HG03520 (cell line): Measurements from ENCODE around the gene PLEKHM2.

ENCODE experiments used
- ATAC-seq: cut with Tn5 transposase; IDR thresholded peaks from one replicate; pipeline ENCODE4 v1.9.1; 2021; ENCODE audit warnings: mild to moderate bottlenecking, moderate library complexity; ENCODE audit not compliant: unreplicated experiment

The PLEKHM2 gene

GRCh38 chr1:15722836-15723532 is 38.9 kb downstream of the PLEKHM2 start:
- no peak for ATAC-seq

- no peak for ATAC-seq
Measured at GRCh38 chr1:15723631-15724246, 39.6 kb downstream of the PLEKHM2 start.

GRCh38 chr1:15724949-15725880 is 41.1 kb downstream of the PLEKHM2 start:
- ATAC-seq = no peak

- ATAC-seq = no peak
Measured at GRCh38 chr1:15726508-15726907, 42.4 kb downstream of the PLEKHM2 start.

DNA sequence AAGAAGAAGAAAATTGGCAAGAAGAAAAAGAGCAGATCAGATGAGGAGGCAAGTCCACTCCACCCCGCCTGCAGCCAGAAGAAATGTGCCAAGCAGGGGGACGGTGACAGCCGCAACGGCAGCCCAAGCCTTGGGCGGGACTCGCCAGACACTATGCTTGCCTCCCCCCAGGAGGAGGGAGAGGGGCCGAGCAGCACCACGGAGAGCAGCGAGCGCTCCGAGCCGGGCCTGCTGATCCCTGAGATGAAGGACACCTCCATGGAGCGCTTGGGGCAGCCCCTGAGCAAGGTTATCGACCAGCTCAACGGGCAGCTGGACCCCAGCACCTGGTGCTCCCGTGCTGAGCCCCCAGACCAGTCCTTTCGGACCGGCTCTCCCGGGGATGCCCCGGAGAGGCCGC is 42.9 kb downstream of the PLEKHM2 start:
- ATAC-seq = no peak

- ATAC-seq = no peak
Measured at GRCh38 chr1:15727424-15727823, 43.3 kb downstream of the PLEKHM2 start.

GRCh38 chr1:15727866-15728534 is 43.9 kb downstream of the PLEKHM2 start:
- ATAC-seq = no peak

DNA sequence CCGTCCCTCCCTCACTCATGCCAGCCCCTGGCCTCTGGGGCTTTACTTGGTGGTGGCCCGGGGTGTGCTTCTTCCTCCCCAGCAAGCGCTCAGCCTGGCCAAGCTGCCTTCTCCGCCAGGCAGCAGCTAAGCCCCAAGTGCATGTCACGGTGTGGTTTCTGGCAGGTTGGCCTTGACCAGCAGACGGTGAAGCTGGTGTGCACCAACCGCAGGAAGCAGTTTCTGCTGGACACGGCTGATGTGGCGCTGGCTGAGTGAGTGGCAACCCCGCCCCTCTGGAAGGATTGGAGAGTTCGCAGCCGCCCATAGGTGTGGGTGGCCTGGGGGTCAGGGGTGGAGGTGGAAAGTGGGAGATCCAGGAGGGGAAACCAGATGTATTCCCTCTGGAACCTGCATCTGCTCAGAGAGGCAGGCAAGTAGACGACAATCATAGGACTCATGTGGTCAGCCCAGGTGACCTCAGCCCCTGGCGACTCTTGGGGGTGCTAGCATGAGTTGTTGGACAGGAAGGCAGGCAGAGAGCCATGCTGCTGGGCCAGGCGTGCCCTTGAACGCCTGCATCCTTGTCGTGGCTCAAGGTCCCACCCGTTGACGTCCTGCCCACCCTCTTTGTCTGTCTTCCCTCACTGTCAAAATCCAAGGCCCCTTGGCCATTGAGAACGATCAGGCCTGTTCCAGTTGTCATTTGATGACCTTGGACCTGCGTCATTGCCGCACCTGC is 45.0 kb downstream of the PLEKHM2 start:
- no peak for ATAC-seq

- ATAC-seq = no peak
Measured at GRCh38 chr1:15730423-15730822, 46.3 kb downstream of the PLEKHM2 start.

GRCh38 chr1:15730936-15731335 is 46.8 kb downstream of the PLEKHM2 start:
- no peak for ATAC-seq

DNA sequence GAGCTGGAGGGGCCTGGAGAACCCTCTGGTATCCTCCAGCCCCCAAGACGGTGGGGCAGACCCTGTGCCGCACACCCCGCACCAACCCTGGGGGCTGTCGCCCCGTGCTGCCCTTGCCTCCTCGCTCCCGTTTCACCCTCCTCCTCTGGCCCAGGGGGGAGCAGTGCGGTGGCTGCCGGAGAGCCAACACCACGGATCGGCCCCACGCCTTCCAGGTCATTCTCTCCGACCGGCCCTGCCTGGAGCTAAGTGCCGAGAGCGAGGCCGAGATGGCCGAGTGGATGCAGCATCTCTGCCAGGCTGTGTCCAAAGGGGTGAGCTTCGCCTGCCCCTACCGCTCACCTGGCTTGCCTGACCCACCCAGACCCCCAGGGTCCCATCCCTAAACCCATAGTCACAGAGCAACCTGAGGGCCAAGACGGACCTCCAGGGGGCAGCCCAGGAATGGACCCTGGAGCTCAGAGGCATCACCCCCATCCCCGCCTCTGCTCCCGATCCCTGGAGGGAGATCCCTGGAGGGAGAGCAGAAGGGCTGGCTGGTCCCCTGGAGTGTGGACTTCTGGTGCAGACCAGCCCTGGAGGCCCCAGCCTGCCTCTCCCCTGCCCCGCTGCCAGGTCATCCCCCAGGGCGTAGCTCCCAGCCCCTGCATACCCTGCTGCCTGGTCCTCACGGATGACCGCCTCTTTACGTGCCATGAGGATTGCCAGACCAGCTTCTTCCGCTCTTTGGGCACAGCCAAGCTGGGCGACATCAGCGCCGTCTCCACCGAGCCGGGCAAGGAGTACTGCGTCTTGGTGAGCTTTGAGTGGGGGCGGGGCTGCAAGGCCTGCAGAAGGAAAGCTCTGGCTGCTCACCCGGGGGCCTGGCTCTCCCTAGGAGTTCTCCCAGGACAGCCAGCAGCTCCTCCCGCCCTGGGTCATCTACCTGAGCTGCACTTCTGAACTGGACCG is 47.9 kb downstream of the PLEKHM2 start:
- no peak for ATAC-seq

DNA sequence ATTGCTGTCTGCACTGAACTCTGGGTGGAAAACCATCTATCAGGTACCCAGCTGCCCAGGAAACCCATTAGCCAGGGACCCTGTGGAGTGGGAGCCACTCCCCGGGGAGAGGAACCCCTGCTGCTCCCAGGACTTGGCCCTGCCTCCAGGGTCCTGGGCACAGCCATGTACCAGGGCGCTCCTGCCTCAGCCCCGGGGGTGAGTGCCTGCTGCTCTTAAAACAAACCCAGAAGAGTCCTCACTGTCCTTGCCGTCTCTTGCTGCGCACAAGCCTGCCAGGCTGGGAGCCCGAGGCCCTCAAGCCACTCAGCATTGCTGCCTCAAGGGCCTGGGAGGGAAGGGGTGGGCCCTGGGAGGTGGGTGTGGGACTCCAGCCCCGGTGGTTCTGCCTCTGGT is 48.6 kb downstream of the PLEKHM2 start:
- ATAC-seq = no peak

- ATAC-seq = no peak
Measured at GRCh38 chr1:15733218-15733725, 49.2 kb downstream of the PLEKHM2 start.

DNA sequence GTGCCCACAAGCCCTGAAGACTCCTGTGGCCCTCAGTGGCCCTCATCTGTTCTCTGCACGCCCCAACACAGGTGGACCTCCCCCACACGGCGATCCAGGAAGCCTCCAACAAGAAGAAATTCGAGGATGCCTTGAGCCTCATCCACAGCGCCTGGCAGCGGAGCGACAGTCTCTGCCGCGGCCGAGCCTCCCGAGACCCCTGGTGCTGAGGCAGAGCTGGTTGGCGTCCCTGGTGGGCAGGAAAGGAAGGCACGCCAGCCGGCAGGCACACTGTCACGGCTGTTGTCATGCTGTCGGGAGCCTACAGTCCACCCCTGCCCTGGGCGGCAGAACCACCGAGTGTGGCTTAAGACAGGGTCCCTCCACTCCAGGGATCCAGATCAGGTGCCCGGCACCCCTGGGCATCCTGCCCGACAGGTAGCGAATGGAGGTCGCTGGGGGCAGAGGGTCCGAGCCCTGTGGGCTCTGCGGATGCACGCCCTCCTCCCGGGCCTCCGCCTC is 49.7 kb downstream of the PLEKHM2 start:
- no peak for ATAC-seq

- ATAC-seq = no peak
Measured at GRCh38 chr1:15734296-15734695, 50.2 kb downstream of the PLEKHM2 start.

GRCh38 chr1:15734901-15735300 is 50.8 kb downstream of the PLEKHM2 start:
- ATAC-seq = no peak

DNA sequence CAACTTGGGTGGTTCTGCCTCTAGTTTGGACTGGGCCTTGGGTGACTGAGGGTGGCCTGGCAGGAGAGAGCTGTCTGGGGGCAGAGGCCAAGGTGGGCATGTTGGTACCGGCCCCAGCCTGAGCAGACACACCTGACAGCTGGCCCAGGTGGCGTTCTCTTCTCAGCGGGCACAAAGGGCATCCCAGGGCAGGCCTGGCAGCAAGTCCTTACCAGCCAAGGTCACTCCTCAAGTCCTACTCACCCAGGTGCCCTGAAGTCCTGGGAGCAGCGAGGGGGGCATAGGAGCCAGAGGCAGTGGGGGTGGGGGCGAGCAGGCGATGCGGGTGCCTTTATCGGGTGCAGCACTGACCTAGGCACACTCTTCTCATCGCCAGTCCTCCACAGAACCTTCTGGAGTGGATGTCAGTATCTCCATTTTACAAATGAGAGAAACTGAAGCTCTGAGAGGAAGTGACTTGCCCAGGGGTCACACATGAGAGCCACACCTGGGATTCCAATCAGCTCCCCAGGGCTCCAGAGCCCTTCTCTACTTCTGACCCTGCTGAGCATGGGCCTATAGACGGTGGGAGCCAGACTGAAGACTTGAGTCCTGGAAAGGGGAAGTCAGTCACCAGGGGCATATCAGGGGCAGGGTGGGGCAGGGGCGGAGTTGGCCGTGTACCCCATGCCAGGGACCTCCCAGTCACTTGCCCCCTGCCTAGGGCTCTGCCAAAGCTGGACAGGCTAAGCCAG is 51.4 kb downstream of the PLEKHM2 start:
- no peak for ATAC-seq
